Common myeloid progenitor, CD34-positive (primary cell): ENCODE results near the gene PTX3.

Experiments used
- CTCF ChIA-PET: fragments of 350-600 bp; sonication (Branson Sonifier 250); formaldehyde crosslinking; loops from one replicate; lab custom pipeline; 2021; ENCODE audit warnings: antibody characterized with exemption; lab: Charles Lee
- POLR2A ChIA-PET: fragments of 350-600 bp; sonication (Branson Sonifier 250); formaldehyde crosslinking; loops from one replicate; lab custom pipeline; 2021; ENCODE audit warnings: antibody characterized with exemption; lab: Charles Lee
- DNase-seq, 3 donors: peaks; one replicate each; pipeline versions ENCODE4 v3.0.0 to v3.0.0-alpha.2; 2013
- H3K27ac ChIP-seq, 2 experiments: 1 replicate in 1 of 2; 2 replicates in 1 of 2; pipeline ENCODE4 v1.7.0; 2013; ENCODE audit warnings: inconsistent platforms in 2 of 2, low read length in 2 of 2, mild to moderate bottlenecking in 2 of 2, low read depth in 1 of 2, moderate library complexity in 1 of 2; ENCODE audit not compliant: severe bottlenecking in 2 of 2, insufficient read depth in 1 of 2, poor library complexity in 1 of 2
- H3K27me3 ChIP-seq, 5 experiments: replicated peaks in 2 of 5; 1 replicate in 3 of 5; 2 replicates in 2 of 5; pipeline versions ENCODE4 v1.6.1 to v1.7.0; 2013; ENCODE audit warnings: low read length in 4 of 5, mild to moderate bottlenecking in 2 of 5, moderate library complexity in 2 of 5, inconsistent platforms in 1 of 5; ENCODE audit not compliant: insufficient read depth in 5 of 5, control insufficient read depth in 4 of 5
- H3K36me3 ChIP-seq, 4 experiments: 1 replicate in 2 of 4; 2 replicates in 2 of 4; pipeline versions ENCODE4 v1.6.1 to v1.7.0; 2013; ENCODE audit warnings: low read length in 3 of 4, control low read depth in 1 of 4, mild to moderate bottlenecking in 1 of 4; ENCODE audit not compliant: control insufficient read depth in 4 of 4, insufficient read depth in 4 of 4
- H3K4me1 ChIP-seq, 4 experiments: 1 replicate in 3 of 4; 2 replicates in 1 of 4; pipeline versions ENCODE4 v1.6.1 to v1.7.1; 2013; ENCODE audit warnings: low read length in 3 of 4, mild to moderate bottlenecking in 3 of 4, control low read depth in 1 of 4, inconsistent platforms in 1 of 4, moderate library complexity in 1 of 4; ENCODE audit not compliant: control insufficient read depth in 4 of 4, insufficient read depth in 4 of 4; ENCODE audit errors: control extremely low read depth in 1 of 4
- H3K4me3 ChIP-seq, 7 experiments: 1 replicate in 4 of 7; 2 replicates in 3 of 7; pipeline versions ENCODE4 v1.5.1 to v1.7.0; 2013; ENCODE audit warnings: mild to moderate bottlenecking in 7 of 7, low read length in 6 of 7, moderate library complexity in 6 of 7, inconsistent platforms in 2 of 7, low read depth in 2 of 7, control low read depth in 1 of 7; ENCODE audit not compliant: insufficient read depth in 4 of 7, control insufficient read depth in 1 of 7; ENCODE audit errors: extremely low read depth in 1 of 7
- H3K9me3 ChIP-seq, 5 experiments: 1 replicate in 4 of 5; 2 replicates in 1 of 5; pipeline versions ENCODE4 v1.6.1 to v1.7.1; 2013; ENCODE audit warnings: low read length in 4 of 5, mild to moderate bottlenecking in 2 of 5, inconsistent platforms in 1 of 5, low read depth in 1 of 5, moderate library complexity in 1 of 5; ENCODE audit not compliant: control insufficient read depth in 4 of 5, insufficient read depth in 2 of 5; ENCODE audit errors: control extremely low read depth in 1 of 5
- WGBS: methylation state at CpG from one replicate; pipeline ENCODE4 v1.1.5; 2013; ENCODE audit not compliant: insufficient coverage; 5-methylcytosine and 5-hydroxymethylcytosine counted together

PTX3 gene

DNA sequence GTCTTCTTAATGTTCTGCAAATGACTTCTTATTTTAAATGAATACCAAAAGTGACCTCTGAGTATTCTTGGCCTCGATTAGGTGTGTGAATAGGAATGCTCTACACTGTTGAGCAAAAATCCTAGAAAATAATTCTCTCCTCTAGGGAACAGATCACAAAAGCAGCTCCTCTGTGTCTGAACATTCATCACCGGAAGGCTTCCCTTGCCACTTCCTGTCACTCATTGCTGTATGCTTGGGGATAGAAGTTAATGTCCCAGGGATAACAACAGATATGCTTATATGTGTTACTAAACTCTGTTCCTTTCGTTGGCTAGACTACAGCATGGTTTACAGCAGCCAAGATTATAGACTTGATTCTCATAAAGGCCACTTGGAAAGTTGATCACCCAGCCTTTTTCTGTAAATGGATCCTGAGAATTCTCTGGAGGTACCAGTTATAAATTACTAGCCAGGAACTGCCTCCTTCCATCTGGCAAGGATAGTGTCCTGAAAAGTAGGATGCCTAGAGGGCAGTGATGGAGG is 16.0 kb upstream of the PTX3 start:
- POLR2A ChIA-PET = no interaction called here
- WGBS = 77% methylated on average over 2 of the region's 3 CpGs
- no peaks in the 10 kb centered on the region for H3K27me3 ChIP-seq
- CTCF ChIA-PET = interaction anchor here (1.9 kb wide), 1 partner anchor 17 kb away, joined by 4 read pairs; the partner anchor contains the start of gene PTX3
- H3K4me3 ChIP-seq = no peak overlapping the region
- H3K4me1 ChIP-seq = peaks cover 0 to 2% (median 0%) of the 10 kb centered on the region in 4 experiments
- no peaks in the 10 kb centered on the region for H3K36me3 ChIP-seq
- no peak for DNase-seq
- no peak overlapping the region for H3K27ac ChIP-seq
- H3K9me3 ChIP-seq = peaks cover 0 to 2% (median 0%) of the 10 kb centered on the region in 5 experiments

DNA sequence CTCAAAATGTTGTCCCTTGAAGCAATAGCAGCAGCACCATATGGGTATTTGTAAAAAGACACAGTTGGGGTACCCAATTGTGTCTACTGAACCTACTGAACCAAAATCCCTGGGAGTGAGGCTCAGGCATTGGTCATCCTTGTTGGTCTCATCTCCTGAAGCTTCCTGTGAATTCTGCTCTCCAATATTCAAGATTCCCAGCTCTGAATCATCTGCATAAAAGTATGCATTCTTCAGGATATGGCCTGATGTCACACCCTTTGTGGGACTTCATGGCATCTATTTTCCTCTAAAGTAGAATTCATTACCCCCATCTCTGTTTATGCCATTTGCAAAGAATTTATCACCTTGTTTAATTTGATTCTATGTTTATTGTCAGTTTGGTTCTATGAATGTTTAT is 13.3 kb upstream of the PTX3 start:
- Histone ChIP-seq H3K4me3 (no peak overlapping the region), H3K4me1 (peaks cover 0 to under 1% (median 0%) of the 10 kb centered on the region in 4 experiments), H3K36me3 (no peaks in the 10 kb centered on the region), H3K27me3 (no peaks in the 10 kb centered on the region), H3K9me3 (peaks cover 0 to 6% (median 0%) of the 10 kb centered on the region in 5 experiments), H3K27ac (no peak overlapping the region)
- ChIA-PET POLR2A (no interaction called here), CTCF (interaction anchor here (1.2 kb wide), 1 partner anchor 9 kb away, joined by 3 read pairs; no protein-coding TSS in a partner anchor)
- DNase-seq = no peak

- Histone ChIP-seq H3K27me3 (no peaks in the 10 kb centered on the region), H3K27ac (no peak overlapping the region), H3K9me3 (peaks cover 0 to 6% (median 0%) of the 10 kb centered on the region in 5 experiments), H3K36me3 (no peaks in the 10 kb centered on the region), H3K4me1 (peaks cover 0 to 17% (median 7%) of the 10 kb centered on the region in 4 experiments), H3K4me3 (no peak overlapping the region)
- no peak for DNase-seq
- 50% methylated on average over 2 of the region's 4 CpGs for WGBS
- CTCF ChIA-PET = no interaction called here
- POLR2A ChIA-PET = no interaction called here
These were observed 8.7 kb upstream of the PTX3 start for GRCh38 chr3:157427901-157428300.

DNA sequence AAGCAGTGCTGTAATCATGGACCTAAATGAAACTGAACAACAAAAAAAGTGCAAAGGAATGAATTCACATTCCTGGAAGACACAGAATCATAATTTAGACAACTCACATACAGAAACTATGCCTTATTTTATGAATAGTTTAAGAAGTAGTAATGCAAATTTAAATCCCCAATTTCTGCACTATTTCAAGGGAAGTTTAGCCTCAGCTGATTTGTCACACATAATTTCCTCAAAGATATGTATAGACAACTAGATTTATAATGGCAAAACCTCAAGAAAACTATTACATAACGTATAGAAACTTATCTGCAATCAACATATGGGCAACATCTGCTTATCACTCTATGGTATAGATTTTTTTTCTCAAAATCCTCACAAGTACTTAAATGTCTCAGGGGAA is 7.8 kb upstream of the PTX3 start:
- Histone ChIP-seq H3K36me3 (no peaks in the 10 kb centered on the region), H3K9me3 (peaks cover 0 to 6% (median 0%) of the 10 kb centered on the region in 5 experiments), H3K4me3 (no peak overlapping the region), H3K27ac (no peak overlapping the region), H3K4me1 (peaks cover 0 to 17% (median 7%) of the 10 kb centered on the region in 4 experiments), H3K27me3 (no peaks in the 10 kb centered on the region)
- POLR2A ChIA-PET = no interaction called here
- WGBS = no CpG with 5 or more reads among the region's 1 CpG
- CTCF ChIA-PET = no interaction called here
- peak in 2 of 3 donors; percentile 11 to 29 for DNase-seq

DNA sequence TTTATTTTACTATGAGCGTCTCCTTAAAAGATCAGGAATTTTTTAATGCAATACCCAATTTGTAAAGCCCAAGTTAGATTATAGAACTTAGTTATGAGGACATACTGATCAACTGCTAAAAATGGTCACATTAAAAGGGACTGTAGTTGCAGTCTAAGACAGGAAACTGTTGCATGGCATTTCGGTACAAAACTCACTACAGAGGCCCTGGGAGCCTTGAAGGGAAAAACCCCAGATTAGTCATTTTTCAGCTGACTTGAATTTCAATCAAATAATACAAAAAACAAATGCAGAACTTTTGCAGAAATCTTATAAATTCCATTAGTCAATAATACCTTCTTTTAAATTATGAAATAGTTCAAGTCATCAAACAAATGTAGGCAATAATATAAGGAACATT is 6.9 kb upstream of the PTX3 start:
- DNase-seq = peak; percentile 8 to 76 (median 73)
- H3K4me3 ChIP-seq = no peak overlapping the region
- peaks cover 0 to 17% (median 7%) of the 10 kb centered on the region in 4 experiments for H3K4me1 ChIP-seq
- peaks cover 0 to 6% (median 0%) of the 10 kb centered on the region in 5 experiments for H3K9me3 ChIP-seq
- no peak overlapping the region for H3K27ac ChIP-seq
- ChIA-PET POLR2A (no interaction called here), CTCF (interaction anchor here (1.2 kb wide), 1 partner anchor 15 kb away, joined by 4 read pairs; no protein-coding TSS in a partner anchor)
- WGBS = no CpG with 5 or more reads among the region's 2 CpGs
- H3K36me3 ChIP-seq = no peaks in the 10 kb centered on the region
- no peaks in the 10 kb centered on the region for H3K27me3 ChIP-seq

GRCh38 chr3:157438194-157438730 is 1.6 kb downstream of the PTX3 start:
- Histone ChIP-seq H3K36me3 (no peaks in the 10 kb centered on the region), H3K4me1 (peaks cover 6 to 34% (median 25%) of the 10 kb centered on the region in 4 experiments), H3K4me3 (peak overlapping the region; percentile 34 to 78 (median 71)), H3K27ac (no peak overlapping the region), H3K9me3 (no peaks in the 10 kb centered on the region), H3K27me3 (peaks cover 0 to 18% (median 0%) of the 10 kb centered on the region in 5 experiments)
- POLR2A ChIA-PET = interaction anchor here (0.6 to 1.1 kb wide), 2 partner anchors 139 to 278 kb away, joined by 3 to 4 read pairs; no protein-coding TSS in a partner anchor
- CTCF ChIA-PET = interaction anchor here (0.7 to 2.3 kb wide), 5 partner anchors 18 to 233 kb away, joined by 3 to 7 read pairs (median 4); no protein-coding TSS in a partner anchor
- DNase-seq = no peak
- 2% methylated on average over 21 of the region's 22 CpGs for WGBS

GRCh38 chr3:157441102-157441624 is 4.5 kb downstream of the PTX3 start:
- Histone ChIP-seq H3K9me3 (no peaks in the 10 kb centered on the region), H3K27me3 (peaks cover 0 to 18% (median 0%) of the 10 kb centered on the region in 5 experiments), H3K4me1 (peaks cover 6 to 32% (median 23%) of the 10 kb centered on the region in 4 experiments), H3K36me3 (no peaks in the 10 kb centered on the region), H3K27ac (no peak overlapping the region), H3K4me3 (no peak overlapping the region)
- no peak for DNase-seq
- ChIA-PET CTCF (interaction anchor here (1.1 kb wide), 3 partner anchors 23 to 239 kb away, joined by 3 to 5 read pairs (median 3); no protein-coding TSS in a partner anchor), POLR2A (no interaction called here)
- 100% methylated on average over 1 of the region's 2 CpGs for WGBS
